Suprapubic skin (tissue), 3 donors: ENCODE measurements around the gene SMIM14.

Source experiments
- CTCF ChIP-seq, 2 donors: fragments of 200-600 bp in 1 of 2; fragments of 450-650 bp in 1 of 2; sonication (generic) in 1 of 2; IDR thresholded peaks; one replicate each; pipeline ENCODE4 v1.5.1; 2016 to 2019; ENCODE audit warnings: antibody characterized with exemption in 2 of 2, mild to moderate bottlenecking in 1 of 2, moderate library complexity in 1 of 2
- POLR2A ChIP-seq, 2 donors: fragments of 450-650 bp; IDR thresholded peaks; one replicate each; pipeline ENCODE4 v1.6.1; 2017; ENCODE audit warnings: antibody characterized with exemption in 2 of 2, mild to moderate bottlenecking in 2 of 2, moderate library complexity in 2 of 2

GRCh38 chr4:39626913-39627312, 11.8 kb downstream of the SMIM14 start:
- no peak for TF ChIP-seq CTCF (IDR thresholded peaks at IDR 0.05)
- TF ChIP-seq POLR2A (IDR thresholded peaks at IDR 0.05) = no peak
